ENCODE data around the gene SULT1B1.
A peak's percentile ranks its signal among the peaks of the same experiment; 100 is the strongest.

Gene SULT1B1

GRCh38 chr4:69708211-69708610 is 52.2 kb downstream of the SULT1B1 start:
- H3K4me3 ChIP-seq (ENCODE audit: low read depth, low read length): no peak overlapping the region
- in situ Hi-C loops (cut with HindIII; ENCODE audit: low pct_ligation_motif_present, low sequenced_read_pairs): no loop called here
- H3K27me3 ChIP-seq (replicated peaks): no peaks in the 10 kb centered on the region
- DNase-seq: no peak
- H3K27ac ChIP-seq: peak overlapping the region; percentile 30
- no peak for TF ChIP-seq CTCF (IDR thresholded peaks at IDR 0.05; ENCODE audit: low read depth, low read length, missing control alignments)
- H3K36me3 ChIP-seq (replicated peaks): no peaks in the 10 kb centered on the region

- TF ChIP-seq CTCF (IDR thresholded peaks at IDR 0.05; ENCODE audit: low read depth, low read length, missing control alignments): no peak
- peak overlapping the region; percentile 29 for H3K27ac ChIP-seq
- H3K27me3 ChIP-seq (replicated peaks): no peaks in the 10 kb centered on the region
- no peak overlapping the region for H3K4me3 ChIP-seq (ENCODE audit: low read depth, low read length)
- H3K36me3 ChIP-seq (replicated peaks): no peaks in the 10 kb centered on the region
- DNase-seq: no peak
- in situ Hi-C loops (cut with HindIII; ENCODE audit: low pct_ligation_motif_present, low sequenced_read_pairs): no loop called here
Observed at GRCh38 chr4:69707807-69708206, 52.6 kb downstream of the SULT1B1 start.

- in situ Hi-C loops (cut with HindIII; ENCODE audit: low pct_ligation_motif_present, low sequenced_read_pairs): no loop called here
Observed at GRCh38 chr4:69702201-69702600, 58.2 kb downstream of the SULT1B1 start.

GRCh38 chr4:69701696-69702095 is 58.7 kb downstream of the SULT1B1 start:
- Histone ChIP-seq H3K36me3 (replicated peaks) (no peaks in the 10 kb centered on the region), H3K4me3 (ENCODE audit: low read depth, low read length) (no peak overlapping the region), H3K27me3 (replicated peaks) (no peaks in the 10 kb centered on the region), H3K27ac (no peak overlapping the region)
- in situ Hi-C loops (cut with HindIII; ENCODE audit: low pct_ligation_motif_present, low sequenced_read_pairs): no loop called here
- TF ChIP-seq CTCF (IDR thresholded peaks at IDR 0.05; ENCODE audit: low read depth, low read length, missing control alignments): no peak
- no peak for DNase-seq

More at GRCh38 chr4:69702201-69702600, 58.2 kb downstream of the SULT1B1 start:
- DNase-seq: no peak
- H3K27ac ChIP-seq: no peak overlapping the region
- no peaks in the 10 kb centered on the region for H3K27me3 ChIP-seq (replicated peaks)
- TF ChIP-seq CTCF (IDR thresholded peaks at IDR 0.05; ENCODE audit: low read depth, low read length, missing control alignments): no peak
- no peak overlapping the region for H3K4me3 ChIP-seq (ENCODE audit: low read depth, low read length)
- H3K36me3 ChIP-seq (replicated peaks): no peaks in the 10 kb centered on the region

GRCh38 chr4:69697536-69698242 is 62.7 kb downstream of the SULT1B1 start:
- in situ Hi-C loops (cut with HindIII; ENCODE audit: low pct_ligation_motif_present, low sequenced_read_pairs): no loop called here
- Histone ChIP-seq H3K4me3 (ENCODE audit: low read depth, low read length) (no peak overlapping the region), H3K27ac (no peak overlapping the region), H3K27me3 (replicated peaks) (no peaks in the 10 kb centered on the region), H3K36me3 (replicated peaks) (no peaks in the 10 kb centered on the region)
- no peak for TF ChIP-seq CTCF (IDR thresholded peaks at IDR 0.05; ENCODE audit: low read depth, low read length, missing control alignments)
- no peak for DNase-seq

GRCh38 chr4:69689599-69689998 is 70.8 kb downstream of the SULT1B1 start:
- TF ChIP-seq CTCF (IDR thresholded peaks at IDR 0.05; ENCODE audit: low read depth, low read length, missing control alignments): peak; percentile 30
- Histone ChIP-seq H3K27ac (no peak overlapping the region), H3K27me3 (replicated peaks) (no peaks in the 10 kb centered on the region), H3K36me3 (replicated peaks) (no peaks in the 10 kb centered on the region), H3K4me3 (ENCODE audit: low read depth, low read length) (no peak overlapping the region)
- in situ Hi-C loops (cut with HindIII; ENCODE audit: low pct_ligation_motif_present, low sequenced_read_pairs): no loop called here
- DNase-seq: no peak
